ENCODE results near the gene MACC1. TPM values are rescaled to one million over a fixed set of nuclear protein-coding genes. Genes with fewer than 3 reads are reported as not detected.

MACC1 gene
- total RNA-seq, 2 donors from 2014 or later = 0.06 to 0.16 TPM

GRCh38 chr7:20235288-20235687, 18.1 kb upstream of the MACC1 start:
- DNase-seq (no peak), ATAC-seq (peak in 1 of 2 donors; percentile 76)
- intact Hi-C loops (cut with DNase I) = no loop called here

- intact Hi-C loops (cut with DNase I) = no loop called here
- DNase-seq (no peak), ATAC-seq (no peak)
Measured at GRCh38 chr7:20233362-20233761, 16.2 kb upstream of the MACC1 start.

DNA sequence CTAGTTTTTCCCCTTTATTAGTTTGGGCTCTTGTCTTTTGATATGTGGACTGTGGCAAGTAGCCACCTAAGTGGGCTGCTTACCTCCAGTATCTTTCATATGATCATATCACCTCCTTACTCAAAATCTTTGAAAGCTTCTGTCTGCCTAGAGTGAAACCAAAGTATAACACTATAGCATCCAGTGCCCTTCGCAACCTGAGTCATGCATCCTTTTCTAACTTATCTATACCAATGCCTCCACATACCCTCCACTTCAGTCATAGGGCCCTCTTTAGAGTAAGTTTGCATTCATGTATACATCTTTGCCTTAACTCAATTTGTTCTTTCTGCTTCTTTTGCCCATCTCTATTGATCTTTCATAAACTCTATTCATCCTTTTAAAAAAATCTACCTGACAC, 15.7 kb upstream of the MACC1 start:
- intact Hi-C loops (cut with DNase I) = no loop called here
- no peak for ATAC-seq

GRCh38 chr7:20229646-20230500, 12.7 kb upstream of the MACC1 start:
- ATAC-seq (peak; percentile 74 to 99), DNase-seq (no peak)
- intact Hi-C loops (cut with DNase I) = no loop called here

More for the DNA sequence above, 15.7 kb upstream of the MACC1 start:
- DNase-seq = no peak

DNA sequence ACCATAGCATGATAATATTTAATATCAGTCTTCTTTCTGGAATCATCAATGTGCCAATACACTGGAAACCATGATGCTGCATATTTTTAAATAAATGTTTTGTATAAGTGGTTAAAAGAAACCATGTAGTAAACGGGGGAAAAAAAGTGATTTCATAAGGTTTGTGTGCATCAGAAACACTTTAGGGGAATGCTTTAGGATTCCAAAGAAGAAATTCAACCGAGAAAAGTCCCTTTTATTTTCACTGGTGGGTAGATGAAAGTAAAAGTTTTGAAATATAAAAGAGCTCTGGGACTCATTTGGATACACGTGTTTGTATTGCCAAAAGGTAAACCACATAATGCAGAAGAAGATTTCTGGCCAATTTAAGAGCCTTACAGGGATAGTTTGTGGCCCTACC, 11.9 kb upstream of the MACC1 start:
- intact Hi-C loops (cut with DNase I) = no loop called here
- no peak for DNase-seq

GRCh38 chr7:20228654-20229053, 11.5 kb upstream of the MACC1 start:
- ATAC-seq (no peak), DNase-seq (no peak)
- intact Hi-C loops (cut with DNase I) = no loop called here

More for the DNA sequence above, 11.9 kb upstream of the MACC1 start:
- no peak for ATAC-seq

- no peak for DNase-seq
- no peak for ATAC-seq
- intact Hi-C loops (cut with DNase I) = no loop called here
Measured at GRCh38 chr7:20227291-20227795, 10.2 kb upstream of the MACC1 start.

DNA sequence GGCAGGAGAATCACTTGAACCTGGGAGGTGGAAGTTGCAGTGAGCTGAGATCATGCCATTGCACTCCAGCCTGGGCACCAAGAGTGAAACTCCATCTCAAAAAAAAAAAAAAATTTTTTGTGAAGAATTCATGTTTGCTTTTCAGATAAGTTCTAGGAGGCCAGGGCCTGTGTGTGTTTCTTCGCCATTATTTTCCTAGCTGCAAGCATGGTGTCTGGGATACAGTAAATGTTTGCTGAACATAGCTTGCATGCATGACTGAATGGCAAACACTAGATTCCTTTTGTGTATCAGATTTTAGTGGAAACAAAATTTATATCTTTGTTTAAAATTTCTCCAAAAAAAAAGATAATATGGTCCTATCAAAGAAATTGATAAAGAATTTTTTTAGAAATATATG, 9.7 kb upstream of the MACC1 start:
- no peak for DNase-seq
- no peak for ATAC-seq
- intact Hi-C loops (cut with DNase I) = no loop called here

GRCh38 chr7:20225384-20225783, 8.2 kb upstream of the MACC1 start:
- intact Hi-C loops (cut with DNase I) = no loop called here
- ATAC-seq = no peak
- no peak for DNase-seq

DNA sequence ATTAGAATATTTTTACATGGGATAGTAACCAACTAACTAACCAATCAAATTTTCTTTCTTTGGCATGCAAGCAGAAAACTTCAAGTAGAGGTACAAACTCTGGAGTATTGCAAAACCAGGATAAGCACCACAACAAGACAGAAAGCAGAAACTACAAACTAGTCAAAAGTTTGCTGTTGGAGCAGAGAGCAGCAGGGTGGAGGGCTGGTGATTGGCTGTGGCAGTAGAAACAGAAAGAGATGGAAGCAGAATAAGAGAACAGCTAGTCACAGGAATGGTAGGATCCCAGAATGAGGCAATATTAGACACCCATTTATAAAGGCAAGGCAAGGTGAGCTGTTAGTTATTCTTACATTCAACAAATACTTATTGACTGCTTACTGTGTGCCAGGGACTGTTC, 6.8 kb upstream of the MACC1 start:
- intact Hi-C loops (cut with DNase I) = no loop called here
- DNase-seq (no peak), ATAC-seq (no peak)

- DNase-seq = no peak
- no peak for ATAC-seq
- intact Hi-C loops (cut with DNase I) = no loop called here
Measured at GRCh38 chr7:20223356-20223755, 6.2 kb upstream of the MACC1 start.

DNA sequence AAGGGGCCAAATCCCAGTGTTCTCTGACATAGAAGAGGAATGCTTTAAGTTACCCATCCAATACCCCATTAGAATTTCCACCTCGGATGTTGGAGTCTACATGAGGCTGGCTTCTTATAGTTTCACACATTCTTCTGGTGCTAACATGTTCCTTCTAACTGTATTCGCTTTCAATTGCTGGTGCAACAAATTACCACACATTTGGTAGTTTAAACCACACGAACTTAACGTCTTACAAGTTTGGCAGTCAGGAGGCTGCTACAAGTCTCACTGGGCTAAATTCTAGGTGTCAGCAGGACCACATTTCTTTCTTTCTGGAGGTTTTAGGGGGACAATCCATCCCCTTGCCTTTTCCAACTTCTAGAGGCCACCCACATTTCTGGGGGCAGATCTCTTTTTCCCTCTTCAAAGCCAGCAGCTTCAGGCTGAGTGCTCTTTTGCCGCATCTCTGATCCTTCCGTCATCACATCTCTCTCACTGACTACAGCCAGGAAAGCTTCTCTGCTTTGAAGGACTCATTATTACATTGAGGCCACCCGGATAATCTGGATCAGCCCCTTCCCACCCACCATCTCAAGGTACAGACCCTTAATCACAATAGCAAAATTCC, 5.1 kb upstream of the MACC1 start:
- ATAC-seq (no peak), DNase-seq (no peak)
- intact Hi-C loops (cut with DNase I) = no loop called here

DNA sequence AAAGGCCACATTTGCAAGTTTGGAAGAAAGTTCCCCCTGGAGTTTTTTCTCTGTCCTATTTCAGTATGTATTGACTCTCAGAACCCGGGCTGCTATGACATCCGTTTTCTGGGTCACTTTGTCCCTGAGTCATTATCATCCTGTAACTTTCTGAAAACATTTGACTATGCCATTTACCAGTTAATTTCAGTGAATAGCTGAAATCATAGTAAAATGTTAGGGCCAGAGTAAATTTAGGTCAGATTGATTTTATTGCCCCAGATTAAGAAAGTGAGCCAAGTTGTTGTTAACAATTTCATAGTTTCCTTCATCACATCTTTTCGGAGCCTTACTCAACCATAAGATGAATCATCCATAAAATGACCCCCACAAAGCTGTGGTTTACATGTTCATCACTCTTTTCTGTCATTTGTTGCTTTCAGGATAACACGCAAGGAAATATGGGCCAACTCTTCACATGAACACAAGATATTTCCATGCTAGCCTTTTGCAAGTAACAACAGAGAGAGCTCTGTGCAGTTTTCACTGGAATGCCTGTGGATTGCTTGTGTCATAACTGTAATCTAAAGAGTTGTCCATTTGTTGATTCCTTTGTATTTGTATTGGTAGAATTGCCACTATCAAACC, 3.9 kb upstream of the MACC1 start:
- peak; percentile 31 to 35 for ATAC-seq
- intact Hi-C loops (cut with DNase I) = no loop called here
- no peak for DNase-seq

- no peak for ATAC-seq
Measured at GRCh38 chr7:20220293-20220761, 3.1 kb upstream of the MACC1 start.

GRCh38 chr7:20219446-20220292, 2.5 kb upstream of the MACC1 start:
- ATAC-seq (peak; percentile 85 to 94), DNase-seq (peak; percentile 77)
- intact Hi-C loops (cut with DNase I) = no loop called here

More at GRCh38 chr7:20220293-20220761, 3.1 kb upstream of the MACC1 start:
- intact Hi-C loops (cut with DNase I) = no loop called here
- DNase-seq = no peak

DNA sequence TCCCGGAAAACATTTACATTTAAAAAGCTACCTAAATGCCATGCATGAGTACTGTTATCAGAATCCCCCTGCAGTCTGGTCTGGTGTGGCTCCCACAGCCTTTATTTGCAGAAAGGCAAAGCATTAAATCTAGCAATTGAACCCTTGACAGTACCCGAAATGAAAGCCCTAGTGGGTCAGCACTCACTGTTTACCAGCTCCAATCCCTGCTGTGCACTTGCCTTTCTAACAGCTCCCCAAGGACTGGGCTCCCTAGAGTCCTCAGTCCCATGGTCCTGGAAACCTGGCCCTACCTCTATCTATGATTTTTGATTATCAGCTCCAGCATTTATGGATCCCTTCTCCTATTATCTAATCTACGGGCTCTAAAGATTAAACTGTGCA, 1.9 kb upstream of the MACC1 start:
- ATAC-seq (no peak), DNase-seq (no peak)
- intact Hi-C loops (cut with DNase I) = no loop called here

GRCh38 chr7:20218279-20218678, 1.1 kb upstream of the MACC1 start:
- ATAC-seq (no peak), DNase-seq (no peak)
- intact Hi-C loops (cut with DNase I) = no loop called here

DNA sequence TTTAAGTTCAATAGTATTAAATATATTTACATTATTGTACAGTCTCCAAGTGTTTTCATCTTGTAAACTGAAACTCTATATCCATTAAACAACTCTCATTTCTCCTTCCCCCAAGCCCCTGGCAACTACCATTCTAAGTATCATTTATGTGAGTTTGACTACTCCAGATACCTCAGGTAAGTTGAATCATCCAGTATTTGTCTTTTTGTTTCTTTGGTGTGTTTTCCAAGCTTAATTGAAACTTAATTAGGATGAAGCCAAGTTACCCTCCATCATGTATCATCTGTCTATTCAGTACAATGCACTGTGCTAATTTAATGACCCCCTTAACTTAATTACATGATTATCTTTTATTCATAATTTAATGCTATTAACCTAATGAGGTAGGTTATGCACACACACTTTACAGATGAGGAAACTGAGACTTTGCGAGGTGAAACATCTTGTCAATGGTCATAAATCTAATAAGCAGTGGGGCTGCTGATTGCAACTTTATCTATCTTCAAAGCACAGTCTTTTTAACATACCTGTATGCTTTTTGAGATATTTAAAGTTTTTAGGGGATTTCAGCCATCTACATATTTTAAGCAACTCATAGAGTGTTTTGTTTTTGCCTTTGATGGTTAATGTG, 663 bp downstream of the MACC1 start:
- intact Hi-C loops (cut with DNase I) = no loop called here
- ATAC-seq = no peak
- DNase-seq = no peak

All from left cardiac atrium (tissue), 4 donors.